ENCODE data around the gene PIGV.

PIGV gene

DNA sequence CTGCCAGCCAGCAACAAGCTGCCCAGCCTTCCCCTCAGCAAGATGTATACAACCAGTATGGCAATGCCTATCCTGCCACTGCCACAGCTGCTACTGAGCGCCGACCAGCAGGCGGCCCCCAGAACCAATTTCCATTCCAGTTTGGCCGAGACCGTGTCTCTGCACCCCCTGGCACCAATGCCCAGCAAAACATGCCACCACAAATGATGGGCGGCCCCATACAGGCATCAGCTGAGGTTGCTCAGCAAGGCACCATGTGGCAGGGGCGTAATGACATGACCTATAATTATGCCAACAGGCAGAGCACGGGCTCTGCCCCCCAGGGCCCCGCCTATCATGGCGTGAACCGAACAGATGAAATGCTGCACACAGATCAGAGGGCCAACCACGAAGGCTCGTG lies 13.3 kb upstream of the PIGV start:
- no peak for DNase-seq

- no peak for DNase-seq
These were observed 12.1 kb upstream of the PIGV start for GRCh38 chr1:26775666-26776065.

DNA sequence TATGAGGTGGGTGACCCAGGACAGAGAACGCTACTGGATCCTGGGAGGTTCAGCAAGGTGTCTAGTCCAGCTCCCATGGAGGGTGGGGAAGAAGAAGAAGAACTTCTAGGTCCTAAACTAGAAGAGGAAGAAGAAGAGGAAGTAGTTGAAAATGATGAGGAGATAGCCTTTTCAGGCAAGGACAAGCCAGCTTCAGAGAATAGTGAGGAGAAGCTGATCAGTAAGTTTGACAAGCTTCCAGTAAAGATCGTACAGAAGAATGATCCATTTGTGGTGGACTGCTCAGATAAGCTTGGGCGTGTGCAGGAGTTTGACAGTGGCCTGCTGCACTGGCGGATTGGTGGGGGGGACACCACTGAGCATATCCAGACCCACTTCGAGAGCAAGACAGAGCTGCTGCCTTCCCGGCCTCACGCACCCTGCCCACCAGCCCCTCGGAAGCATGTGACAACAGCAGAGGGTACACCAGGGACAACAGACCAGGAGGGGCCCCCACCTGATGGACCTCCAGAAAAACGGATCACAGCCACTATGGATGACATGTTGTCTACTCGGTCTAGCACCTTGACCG lies 8.6 kb upstream of the PIGV start:
- DNase-seq = no peak

DNA sequence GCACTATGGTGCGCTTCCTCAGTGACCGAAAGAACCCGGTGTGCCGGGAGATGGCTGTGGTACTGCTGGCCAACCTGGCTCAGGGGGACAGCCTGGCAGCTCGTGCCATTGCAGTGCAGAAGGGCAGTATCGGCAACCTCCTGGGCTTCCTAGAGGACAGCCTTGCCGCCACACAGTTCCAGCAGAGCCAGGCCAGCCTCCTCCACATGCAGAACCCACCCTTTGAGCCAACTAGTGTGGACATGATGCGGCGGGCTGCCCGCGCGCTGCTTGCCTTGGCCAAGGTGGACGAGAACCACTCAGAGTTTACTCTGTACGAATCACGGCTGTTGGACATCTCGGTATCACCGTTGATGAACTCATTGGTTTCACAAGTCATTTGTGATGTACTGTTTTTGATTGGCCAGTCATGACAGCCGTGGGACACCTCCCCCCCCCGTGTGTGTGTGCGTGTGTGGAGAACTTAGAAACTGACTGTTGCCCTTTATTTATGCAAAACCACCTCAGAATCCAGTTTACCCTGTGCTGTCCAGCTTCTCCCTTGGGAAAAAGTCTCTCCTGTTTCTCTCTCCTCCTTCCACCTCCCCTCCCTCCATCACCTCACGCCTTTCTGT lies 7.3 kb upstream of the PIGV start:
- no peak for DNase-seq

- DNase-seq = no peak
These were observed 6.4 kb upstream of the PIGV start for GRCh38 chr1:26781206-26781825.

- no peak for DNase-seq
These were observed 5.1 kb upstream of the PIGV start for GRCh38 chr1:26782521-26783212.

GRCh38 chr1:26783646-26784022 lies 4.1 kb upstream of the PIGV start:
- no peak for DNase-seq

DNA sequence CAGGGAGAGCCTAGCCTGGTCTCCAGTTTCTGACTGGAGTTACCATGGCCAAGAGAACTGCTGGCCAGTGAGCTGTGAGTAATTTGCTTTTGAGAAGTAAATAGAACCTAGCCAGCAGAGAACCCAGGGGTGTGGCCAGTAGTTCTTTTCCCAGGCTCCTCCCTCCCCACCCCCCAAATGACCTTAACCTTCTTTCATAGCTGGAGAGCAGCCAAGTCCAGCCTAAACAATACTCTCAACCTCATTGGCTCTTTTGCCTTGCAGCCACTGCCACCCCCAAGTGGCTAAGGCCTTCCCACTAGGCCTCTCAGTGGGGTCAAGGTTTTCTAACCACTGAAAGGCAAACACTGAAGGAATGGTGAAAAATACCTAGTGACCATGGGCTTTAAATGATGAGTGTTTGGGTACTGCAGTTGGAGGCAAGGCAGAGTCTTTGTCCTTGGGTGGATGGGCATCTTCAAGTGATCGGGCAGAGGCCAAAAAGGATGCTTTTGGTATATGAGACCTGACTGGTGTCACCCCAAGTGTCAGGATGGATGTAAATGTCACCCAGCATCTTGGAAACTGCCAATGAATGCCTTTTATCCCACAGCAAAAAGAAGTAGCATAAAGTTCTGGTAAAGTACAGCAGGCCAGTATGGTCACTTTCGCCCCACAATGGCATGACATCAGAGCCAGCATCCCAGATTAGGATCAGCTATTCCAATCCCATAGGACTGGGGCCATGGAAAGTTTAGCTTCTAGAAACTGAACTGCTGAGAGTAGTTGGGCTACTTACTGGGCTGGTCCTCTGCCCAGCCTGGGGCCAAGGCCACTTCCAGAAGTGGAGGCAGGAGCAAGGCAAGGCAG lies 3.5 kb upstream of the PIGV start:
- no peak for DNase-seq

GRCh38 chr1:26784886-26785285 lies 2.9 kb upstream of the PIGV start:
- no peak for DNase-seq

- DNase-seq = peak; percentile 54
These were observed 1.9 kb upstream of the PIGV start for GRCh38 chr1:26785611-26786436.

DNA sequence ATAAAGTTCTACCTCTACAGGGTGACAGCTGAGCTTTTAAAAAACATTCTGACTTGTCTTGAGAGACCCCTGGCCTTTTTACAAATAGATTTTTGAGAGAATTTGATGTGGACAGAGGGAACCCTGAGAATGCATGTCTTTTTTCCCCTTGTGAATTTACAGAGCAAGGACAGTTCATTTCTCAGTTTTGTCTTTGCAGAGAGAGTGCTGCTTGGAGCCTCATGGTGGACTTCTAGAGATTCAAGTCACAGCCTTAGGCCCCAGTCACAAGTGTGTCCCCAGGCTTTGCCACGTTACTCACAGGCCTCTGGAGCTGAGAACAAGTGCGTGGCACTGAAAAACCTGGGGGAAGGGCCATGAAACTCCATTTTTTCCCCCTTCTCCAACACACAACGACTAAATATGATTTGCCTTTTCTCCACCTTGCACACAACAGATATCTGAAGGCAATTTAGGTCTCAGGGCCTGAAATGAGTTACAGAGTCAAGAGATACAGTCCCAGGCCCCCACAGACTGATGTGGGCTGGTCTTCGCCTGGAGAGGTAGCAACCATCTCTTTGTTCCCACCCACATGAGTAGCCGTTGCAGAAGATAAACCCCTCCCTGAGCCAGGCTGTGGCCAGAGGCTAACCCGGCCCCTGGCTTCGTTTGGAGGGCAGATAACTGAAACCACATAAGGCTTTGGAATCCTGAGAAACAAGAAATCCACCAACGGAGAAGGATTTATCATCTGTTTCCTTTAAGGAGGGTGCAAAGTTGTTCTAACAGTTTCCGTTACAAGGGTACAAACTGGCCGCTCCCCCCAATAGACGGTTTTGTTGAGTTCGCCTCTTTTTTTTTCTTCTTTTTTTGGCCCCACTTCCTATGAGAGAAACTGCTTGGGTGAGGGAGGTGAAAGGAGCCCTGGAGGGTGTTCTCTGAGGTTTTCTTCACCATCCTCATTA lies 1.0 kb upstream of the PIGV start:
- DNase-seq = peak; percentile 91

GRCh38 chr1:26787381-26787705 lies 407 bp upstream of the PIGV start:
- no peak for DNase-seq

GRCh38 chr1:26788515-26788785 lies 700 bp downstream of the PIGV start:
- DNase-seq = no peak

- peak; percentile 87 for DNase-seq
These were observed 1.3 kb downstream of the PIGV start for GRCh38 chr1:26788836-26789611.

DNA sequence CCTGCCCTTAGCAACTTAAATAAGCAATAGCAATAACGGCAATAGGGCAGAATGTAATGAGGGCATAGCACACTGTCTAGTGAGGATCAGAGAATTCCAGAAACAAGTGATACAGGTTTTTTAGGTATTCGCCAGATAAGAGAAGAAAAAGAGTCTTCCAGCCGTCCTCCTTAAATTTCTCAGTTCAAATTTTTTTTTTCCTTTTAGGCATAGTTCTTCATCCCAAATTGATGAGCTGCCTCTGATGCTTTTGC lies 1.8 kb downstream of the PIGV start:
- DNase-seq = no peak

GRCh38 chr1:26789931-26790330 lies 2.2 kb downstream of the PIGV start:
- no peak for DNase-seq

- no peak for DNase-seq
These were observed 2.8 kb downstream of the PIGV start for GRCh38 chr1:26790551-26790953.

DNA sequence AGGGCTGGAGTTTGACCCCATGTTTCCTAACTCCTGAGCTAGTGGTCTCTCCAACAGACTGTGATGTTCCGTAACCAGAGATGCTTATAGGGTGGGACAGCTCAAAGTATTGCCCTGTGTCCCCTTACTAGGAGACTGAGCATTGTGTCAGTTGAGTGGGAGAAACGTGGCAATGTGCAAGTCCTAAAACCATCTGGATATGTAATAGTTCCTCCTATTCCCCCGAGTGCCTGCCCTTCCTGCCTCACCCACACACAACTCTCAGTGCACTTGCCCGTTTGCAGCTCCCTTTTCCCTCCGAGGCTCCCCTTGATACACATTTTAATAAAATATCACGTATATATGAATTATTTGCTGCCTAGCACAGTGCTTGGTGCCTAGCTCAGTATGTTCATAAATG lies 3.4 kb downstream of the PIGV start:
- no peak for DNase-seq

DNA sequence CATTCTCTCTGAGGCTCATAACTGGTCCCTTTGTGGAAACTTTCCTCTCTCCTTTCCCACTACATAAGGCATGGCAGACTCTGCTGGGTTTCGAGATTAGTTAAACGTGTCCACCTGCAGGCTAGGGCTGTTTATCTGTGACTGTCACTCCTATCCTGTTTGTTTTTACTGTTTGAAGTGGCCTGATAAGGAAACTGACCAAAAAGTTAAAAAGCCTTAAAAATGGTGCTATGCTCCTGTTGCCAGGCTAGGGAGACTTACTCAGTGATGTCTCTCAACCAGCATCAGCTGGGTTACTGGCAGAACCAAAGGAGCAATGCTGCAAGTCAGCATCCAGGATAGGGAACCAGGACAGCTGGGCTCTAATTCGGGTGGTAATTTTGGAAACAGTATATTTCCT lies 3.9 kb downstream of the PIGV start:
- no peak for DNase-seq

- DNase-seq = no peak
These were observed 5.2 kb downstream of the PIGV start for GRCh38 chr1:26792924-26793323.

GRCh38 chr1:26794391-26794790 lies 6.6 kb downstream of the PIGV start:
- DNase-seq = no peak

All from islet precursor cell (in vitro differentiated cells).